ENCODE measurements around the gene FOXL2NB. TPM values are rescaled to one million over a fixed set of nuclear protein-coding genes. Genes with fewer than 3 reads are reported as not detected.

Gene FOXL2NB
- total RNA-seq, 2 experiments from 2014 or later: not detected

- H3K4me3 Mint-ChIP-seq: no peak overlapping the region
Observed at GRCh38 chr3:138950701-138951100, 3.7 kb downstream of the FOXL2NB start.

DNA sequence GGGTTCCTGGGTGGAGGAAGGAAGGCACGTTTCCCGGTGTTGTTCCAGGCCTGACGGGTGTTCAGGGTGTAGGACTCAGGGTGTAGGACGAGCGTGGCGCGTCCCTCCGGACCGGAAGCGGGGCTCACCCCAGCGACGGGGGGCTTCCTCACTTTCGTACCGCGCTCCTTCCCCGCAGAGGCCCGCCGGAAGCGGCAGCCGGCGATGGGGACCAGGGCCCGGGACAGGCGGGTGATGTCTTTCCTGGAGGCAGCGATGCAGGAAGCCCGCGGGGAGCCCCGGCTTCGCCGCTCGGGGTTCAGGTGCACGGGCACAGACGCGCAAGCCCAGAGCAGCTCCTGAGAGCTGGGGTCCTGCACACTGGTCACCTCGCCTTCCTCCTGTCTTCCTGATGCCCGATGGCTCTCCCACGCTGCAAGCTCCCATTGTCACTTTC lies 13.4 kb downstream of the FOXL2NB start:
- Mint-ChIP-seq H3K4me1 (peaks cover 11% of the 10 kb centered on the region), H3K4me3 (no peak overlapping the region), H3K36me3 (ENCODE audit: low read depth) (no peaks in the 10 kb centered on the region), H3K9me3 (no peaks in the 10 kb centered on the region), H3K27ac (no peak overlapping the region), H3K27me3 (peaks cover 39% of the 10 kb centered on the region)
- ChIA-PET CTCF (no interaction called here), POLR2A (no interaction called here)
- no peak for DNase-seq

More at GRCh38 chr3:138950701-138951100, 3.7 kb downstream of the FOXL2NB start:
- DNase-seq: no peak
- Mint-ChIP-seq H3K27ac (no peak overlapping the region), H3K9me3 (no peaks in the 10 kb centered on the region), H3K36me3 (ENCODE audit: low read depth) (peaks cover 5% of the 10 kb centered on the region), H3K4me1 (peaks cover 18% of the 10 kb centered on the region), H3K27me3 (peaks cover 59% of the 10 kb centered on the region)
- ChIA-PET CTCF (interaction anchor here (0.9 to 1.6 kb wide), 3 partner anchors 15 to 28 kb away, joined by 3 to 13 read pairs (median 3); no protein-coding TSS in a partner anchor), POLR2A (no interaction called here)

DNA sequence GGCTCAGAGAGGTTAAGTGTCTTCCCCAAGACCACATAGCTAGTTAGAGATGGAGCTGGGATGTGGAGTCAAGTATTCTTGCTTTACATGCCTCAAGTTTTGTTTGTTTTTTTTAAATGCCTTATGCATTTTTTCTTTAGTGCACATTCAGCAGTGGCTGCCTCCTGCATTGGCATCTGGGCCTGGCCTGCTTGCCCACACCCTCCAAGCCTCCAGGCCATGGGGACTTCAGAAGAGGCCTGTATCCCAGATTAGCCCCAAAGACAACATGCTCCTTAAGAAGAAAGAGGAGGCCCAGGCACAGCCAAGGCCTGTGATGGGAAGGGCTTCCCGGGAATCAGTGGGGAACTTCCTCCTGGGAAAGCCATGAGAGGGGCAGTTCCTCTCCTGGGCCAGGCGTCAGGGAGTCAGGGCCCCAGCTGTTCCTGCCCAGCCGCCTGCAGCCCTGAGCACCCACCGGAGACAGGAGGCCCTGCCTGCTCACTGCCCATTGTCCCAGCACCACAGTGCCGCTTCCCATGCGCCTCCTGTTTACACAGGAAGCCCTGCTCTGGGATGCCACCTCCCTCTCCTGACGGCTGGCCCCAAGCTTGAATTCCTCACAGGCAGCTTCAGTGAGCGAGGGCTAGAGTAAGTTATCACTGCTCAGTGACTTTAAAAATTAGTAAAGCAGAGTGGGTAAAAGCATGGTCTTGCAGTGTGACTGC lies 16.0 kb downstream of the FOXL2NB start:
- Mint-ChIP-seq H3K36me3 (ENCODE audit: low read depth) (no peaks in the 10 kb centered on the region), H3K27me3 (peaks cover 35% of the 10 kb centered on the region), H3K9me3 (no peaks in the 10 kb centered on the region), H3K4me1 (peaks cover 11% of the 10 kb centered on the region), H3K27ac (no peak overlapping the region), H3K4me3 (no peak overlapping the region)
- CTCF ChIA-PET: no interaction called here
- POLR2A ChIA-PET: no interaction called here
- no peak for DNase-seq

DNA sequence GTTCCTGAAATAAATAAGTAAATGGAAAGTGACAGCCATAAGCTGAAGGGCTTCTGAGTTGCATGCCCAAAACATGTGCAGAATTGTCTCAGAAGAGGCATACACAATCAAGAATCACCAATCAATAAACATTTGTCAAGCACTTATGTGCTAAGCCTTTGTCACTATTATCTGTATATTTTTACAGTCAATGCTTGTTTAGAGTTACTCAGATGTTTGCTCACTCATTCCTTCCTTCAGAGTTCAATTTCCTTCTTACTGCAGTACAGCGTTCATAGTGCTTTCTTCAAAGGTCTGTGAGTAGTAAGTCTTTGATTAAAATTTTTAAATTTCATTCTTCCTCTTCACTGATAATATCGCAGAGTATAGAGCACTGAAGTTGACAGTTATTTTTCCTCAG lies 17.2 kb downstream of the FOXL2NB start:
- Mint-ChIP-seq H3K27me3 (peaks cover 24% of the 10 kb centered on the region), H3K9me3 (no peaks in the 10 kb centered on the region), H3K4me3 (no peak overlapping the region), H3K36me3 (ENCODE audit: low read depth) (no peaks in the 10 kb centered on the region), H3K27ac (no peak overlapping the region), H3K4me1 (peaks cover 11% of the 10 kb centered on the region)
- ChIA-PET POLR2A (no interaction called here), CTCF (interaction anchor here (1.0 kb wide), 1 partner anchor 28 kb away, joined by 3 read pairs; no protein-coding TSS in a partner anchor)
- no peak for DNase-seq

- Mint-ChIP-seq H3K4me1 (peaks cover 11% of the 10 kb centered on the region), H3K27ac (no peak overlapping the region), H3K27me3 (peaks cover 20% of the 10 kb centered on the region), H3K36me3 (ENCODE audit: low read depth) (no peaks in the 10 kb centered on the region), H3K4me3 (no peak overlapping the region), H3K9me3 (no peaks in the 10 kb centered on the region)
- CTCF ChIA-PET: interaction anchor here (1.0 kb wide), 1 partner anchor 29 kb away, joined by 3 read pairs; no protein-coding TSS in a partner anchor
- POLR2A ChIA-PET: no interaction called here
- DNase-seq: no peak
Observed at GRCh38 chr3:138964923-138965322, 17.9 kb downstream of the FOXL2NB start.

DNA sequence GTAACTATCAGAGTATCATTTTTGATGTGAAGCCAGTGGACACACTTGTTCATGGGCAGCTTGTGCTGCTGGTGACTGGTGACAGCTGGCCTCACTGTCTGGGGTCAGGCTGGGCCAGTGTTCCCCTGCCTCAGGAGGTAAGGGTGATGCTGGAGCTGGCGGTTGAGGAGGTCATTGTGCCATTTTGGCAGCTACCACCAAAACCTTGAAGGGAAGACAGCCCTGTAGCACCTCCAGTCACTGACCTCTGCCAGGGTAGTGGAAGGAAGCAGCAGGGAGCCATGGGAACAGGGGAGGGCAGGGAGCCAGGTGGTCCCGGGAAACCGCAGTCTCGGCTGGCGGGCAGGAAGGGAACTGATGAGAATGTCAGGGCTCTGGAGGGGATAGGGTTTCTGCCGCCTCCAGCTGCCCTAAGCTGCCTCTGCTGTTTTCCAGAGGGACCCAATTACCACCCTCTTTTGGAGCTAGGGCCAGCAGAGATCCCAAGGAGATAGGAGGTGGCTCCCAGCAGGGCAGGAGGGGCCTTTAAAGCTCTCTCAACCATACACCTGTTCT lies 24.8 kb downstream of the FOXL2NB start:
- no peak for DNase-seq
- Mint-ChIP-seq H3K4me1 (no peaks in the 10 kb centered on the region), H3K9me3 (no peaks in the 10 kb centered on the region), H3K4me3 (no peak overlapping the region), H3K36me3 (ENCODE audit: low read depth) (no peaks in the 10 kb centered on the region), H3K27ac (no peak overlapping the region), H3K27me3 (peaks cover 6% of the 10 kb centered on the region)
- ChIA-PET POLR2A (no interaction called here), CTCF (interaction anchor here (1.3 kb wide), 1 partner anchor 19 kb away, joined by 3 read pairs; no protein-coding TSS in a partner anchor)

DNA sequence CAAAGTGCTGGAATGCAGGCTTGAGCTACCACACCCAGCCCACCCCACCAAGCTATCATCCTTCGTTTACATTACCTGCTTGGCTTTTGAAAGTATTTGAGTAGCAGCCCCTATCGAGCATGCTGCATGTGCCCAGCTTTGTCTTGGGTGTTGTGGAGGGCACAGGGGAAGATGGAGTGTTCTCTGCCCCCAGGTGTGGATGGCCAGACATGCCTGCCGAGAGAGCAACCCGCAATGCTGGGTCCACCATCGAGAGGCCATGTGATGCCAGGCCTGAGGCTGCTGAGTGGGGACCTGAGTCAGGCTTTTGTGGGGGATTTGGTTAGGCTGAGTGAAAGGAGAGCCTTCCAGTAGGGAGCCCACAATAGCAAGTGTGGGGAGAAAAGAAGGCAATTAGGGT lies 25.9 kb downstream of the FOXL2NB start:
- H3K27me3 Mint-ChIP-seq: peaks cover 6% of the 10 kb centered on the region
- ChIA-PET POLR2A (no interaction called here), CTCF (interaction anchor here (1.1 to 1.3 kb wide), 2 partner anchors 21 to 37 kb away, joined by 3 to 7 read pairs; no protein-coding TSS in a partner anchor)
- H3K27ac Mint-ChIP-seq: no peak overlapping the region
- H3K4me1 Mint-ChIP-seq: no peaks in the 10 kb centered on the region
- DNase-seq: no peak
- no peak overlapping the region for H3K4me3 Mint-ChIP-seq
- H3K36me3 Mint-ChIP-seq (ENCODE audit: low read depth): no peaks in the 10 kb centered on the region
- H3K9me3 Mint-ChIP-seq: no peaks in the 10 kb centered on the region

DNA sequence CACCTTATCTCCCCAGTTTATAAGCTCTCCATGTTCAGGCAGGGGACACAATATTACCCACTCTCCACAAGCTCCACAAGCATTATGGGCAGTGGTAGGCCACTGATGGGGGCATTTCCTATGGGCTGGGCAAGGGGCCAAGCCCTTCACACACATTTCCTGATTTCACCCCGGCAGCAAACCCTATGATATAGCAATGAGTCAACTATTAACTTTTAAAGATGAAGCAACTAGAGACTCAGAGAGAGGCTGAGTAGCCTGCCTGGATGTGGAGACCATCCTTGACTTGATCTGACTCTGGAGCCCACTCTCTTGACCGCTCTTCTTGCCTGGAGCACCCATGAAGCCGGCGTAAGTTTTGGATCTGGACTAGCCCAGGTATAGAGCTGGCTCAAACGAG lies 27.4 kb downstream of the FOXL2NB start:
- DNase-seq: no peak
- ChIA-PET CTCF (no interaction called here), POLR2A (no interaction called here)
- no peaks in the 10 kb centered on the region for H3K9me3 Mint-ChIP-seq
- H3K27ac Mint-ChIP-seq: no peak overlapping the region
- no peak overlapping the region for H3K4me3 Mint-ChIP-seq
- no peaks in the 10 kb centered on the region for H3K4me1 Mint-ChIP-seq
- peaks cover 6% of the 10 kb centered on the region for H3K27me3 Mint-ChIP-seq
- no peaks in the 10 kb centered on the region for H3K36me3 Mint-ChIP-seq (ENCODE audit: low read depth)

GRCh38 chr3:138975351-138975750 lies 28.3 kb downstream of the FOXL2NB start:
- Mint-ChIP-seq H3K9me3 (no peaks in the 10 kb centered on the region), H3K27me3 (peaks cover 7% of the 10 kb centered on the region), H3K36me3 (ENCODE audit: low read depth) (no peaks in the 10 kb centered on the region), H3K4me1 (no peaks in the 10 kb centered on the region), H3K4me3 (no peak overlapping the region), H3K27ac (no peak overlapping the region)
- POLR2A ChIA-PET: no interaction called here
- CTCF ChIA-PET: no interaction called here
- no peak for DNase-seq

- no peaks in the 10 kb centered on the region for H3K36me3 Mint-ChIP-seq (ENCODE audit: low read depth)
- H3K4me1 Mint-ChIP-seq: no peaks in the 10 kb centered on the region
- ChIA-PET CTCF (interaction anchor here (0.7 kb wide), 1 partner anchor 35 kb away, joined by 4 read pairs; no protein-coding TSS in a partner anchor), POLR2A (no interaction called here)
- H3K27ac Mint-ChIP-seq: no peak overlapping the region
- H3K4me3 Mint-ChIP-seq: no peak overlapping the region
- H3K27me3 Mint-ChIP-seq: peaks cover 10% of the 10 kb centered on the region
- H3K9me3 Mint-ChIP-seq: no peaks in the 10 kb centered on the region
- no peak for DNase-seq
Observed at GRCh38 chr3:138976047-138976446, 29.0 kb downstream of the FOXL2NB start.

GRCh38 chr3:138984816-138985215 lies 37.8 kb downstream of the FOXL2NB start:
- DNase-seq: no peak
- POLR2A ChIA-PET: no interaction called here
- no peak overlapping the region for H3K27ac Mint-ChIP-seq
- H3K9me3 Mint-ChIP-seq: no peaks in the 10 kb centered on the region
- no peaks in the 10 kb centered on the region for H3K4me1 Mint-ChIP-seq
- H3K27me3 Mint-ChIP-seq: peaks cover 10% of the 10 kb centered on the region
- CTCF ChIA-PET: no interaction called here
- H3K36me3 Mint-ChIP-seq (ENCODE audit: low read depth): no peaks in the 10 kb centered on the region
- H3K4me3 Mint-ChIP-seq: no peak overlapping the region

DNA sequence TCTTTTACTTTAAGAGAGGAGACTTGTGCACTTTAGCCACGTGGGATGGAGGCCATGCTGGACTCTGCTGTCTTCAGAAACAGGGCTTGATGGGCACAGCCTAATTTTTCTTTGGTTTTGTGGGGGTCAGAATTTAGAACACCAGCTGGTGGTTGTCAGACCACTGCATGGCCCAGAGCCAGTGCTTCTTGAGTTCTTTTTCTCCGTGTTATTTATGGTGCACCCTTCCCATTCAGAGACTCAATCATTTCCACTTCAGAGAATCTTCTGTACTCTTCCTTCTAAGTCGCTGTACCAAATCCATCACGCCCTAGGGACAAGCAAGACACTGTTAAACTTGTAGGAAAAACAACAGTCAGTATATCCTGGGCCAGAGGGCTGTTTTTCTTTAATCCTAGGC lies 38.9 kb downstream of the FOXL2NB start:
- DNase-seq: no peak
- no peak overlapping the region for H3K27ac Mint-ChIP-seq
- no peaks in the 10 kb centered on the region for H3K4me1 Mint-ChIP-seq
- no peaks in the 10 kb centered on the region for H3K36me3 Mint-ChIP-seq (ENCODE audit: low read depth)
- ChIA-PET POLR2A (no interaction called here), CTCF (no interaction called here)
- H3K9me3 Mint-ChIP-seq: no peaks in the 10 kb centered on the region
- H3K4me3 Mint-ChIP-seq: no peak overlapping the region
- peaks cover 7% of the 10 kb centered on the region for H3K27me3 Mint-ChIP-seq

DNA sequence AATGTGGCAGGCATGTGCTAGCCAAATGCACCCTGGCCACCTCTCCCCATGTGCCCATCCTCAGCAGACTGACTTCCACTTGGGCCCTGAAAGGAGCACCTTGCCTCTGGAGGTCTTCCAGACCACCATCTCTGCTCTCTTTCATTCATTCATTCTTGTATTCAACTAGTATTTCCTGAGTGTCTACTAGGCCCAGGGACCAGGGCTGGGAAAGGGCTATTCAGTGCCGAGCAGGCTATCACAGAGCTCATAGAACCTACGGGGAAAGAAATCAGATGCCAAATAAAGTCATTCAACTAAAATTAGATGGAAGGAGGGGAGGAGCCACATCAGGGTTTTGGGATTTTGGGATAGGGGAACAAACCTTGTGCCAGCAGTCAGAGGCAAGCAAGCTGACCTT lies 40.2 kb downstream of the FOXL2NB start:
- no peak overlapping the region for H3K4me3 Mint-ChIP-seq
- POLR2A ChIA-PET: no interaction called here
- no peaks in the 10 kb centered on the region for H3K36me3 Mint-ChIP-seq (ENCODE audit: low read depth)

GRCh38 chr3:138995706-138996105 lies 48.7 kb downstream of the FOXL2NB start:
- CTCF ChIA-PET: no interaction called here
- no peak overlapping the region for H3K27ac Mint-ChIP-seq
- peaks cover 16% of the 10 kb centered on the region for H3K27me3 Mint-ChIP-seq
- no peak overlapping the region for H3K4me3 Mint-ChIP-seq
- no peak for DNase-seq
- H3K36me3 Mint-ChIP-seq (ENCODE audit: low read depth): no peaks in the 10 kb centered on the region
- H3K9me3 Mint-ChIP-seq: no peaks in the 10 kb centered on the region
- POLR2A ChIA-PET: no interaction called here
- no peaks in the 10 kb centered on the region for H3K4me1 Mint-ChIP-seq

More for the DNA sequence above, 40.2 kb downstream of the FOXL2NB start:
- H3K9me3 Mint-ChIP-seq: no peaks in the 10 kb centered on the region
- CTCF ChIA-PET: no interaction called here
- DNase-seq: no peak
- no peaks in the 10 kb centered on the region for H3K4me1 Mint-ChIP-seq
- peaks cover 6% of the 10 kb centered on the region for H3K27me3 Mint-ChIP-seq
- H3K27ac Mint-ChIP-seq: no peak overlapping the region
